PC-3 (cell line): Measurements from ENCODE around the gene NOP9. TPM values are rescaled to one million over a fixed set of nuclear protein-coding genes. Genes with fewer than 3 reads are reported as not detected.

Experiments used
- ATAC-seq: fragments of 200-7000 bp; cut with Tn5 transposase; 2 replicates; pipeline ENCODE4 v1.9.1; 2020; ENCODE audit warnings: mild to moderate bottlenecking, moderate library complexity
- BruUV-seq: library from RNA; stranded (reverse); fragments of 400-500 nt; replicated peaks from 2 replicates; lab custom pipeline; 2021; lab: Mats Ljungman, UMichigan
- CTCF ChIA-PET: fragments of 300-600 bp; sonication (Branson Sonifier 250); formaldehyde crosslinking; loops from one replicate; lab custom pipeline; 2022; ENCODE audit warnings: antibody characterized with exemption; lab: Charles Lee
- POLR2A ChIA-PET: fragments of 300-600 bp; sonication (Branson Sonifier 250); formaldehyde crosslinking; loops from one replicate; lab custom pipeline; 2022; ENCODE audit warnings: antibody characterized with exemption; ENCODE audit not compliant: unreplicated experiment; lab: Charles Lee
- DNase-seq: peaks from one replicate; pipeline ENCODE4 v3.0.0-alpha.2; 2015
- H2AFZ ChIP-seq: fragments of 300-600 bp; sonication (generic); 2 replicates; pipeline ENCODE4 v1.6.0; 2016; ENCODE audit warnings: antibody characterized with exemption, low read length
- H3F3A ChIP-seq: fragments of 300-600 bp; sonication (generic); one replicate; pipeline ENCODE4 v1.6.0; 2017; ENCODE audit warnings: antibody characterized with exemption, low read length, control low read depth, mild to moderate bottlenecking; ENCODE audit not compliant: unreplicated experiment
- H3K27ac ChIP-seq: fragments of 300-600 bp; sonication (generic); 2 replicates; pipeline ENCODE4 v1.5.1; 2016; ENCODE audit warnings: mild to moderate bottlenecking, low read length
- H3K27me3 ChIP-seq: fragments of 300-600 bp; sonication (generic); 2 replicates; pipeline ENCODE4 v1.6.1; 2016; ENCODE audit warnings: low read length, mixed read lengths
- H3K36me3 ChIP-seq: fragments of 300-600 bp; sonication (generic); 2 replicates; pipeline ENCODE4 v1.6.1; 2016; ENCODE audit warnings: low read depth, mixed run types, low read length, mixed read lengths
- H3K4me1 ChIP-seq: fragments of 300-600 bp; sonication (generic); 2 replicates; pipeline ENCODE4 v1.5.1; 2016; ENCODE audit warnings: low read length; ENCODE audit not compliant: insufficient read depth
- H3K4me2 ChIP-seq: fragments of 300-600 bp; sonication (generic); 2 replicates; pipeline ENCODE4 v1.6.0; 2016; ENCODE audit warnings: low read length
- H3K4me3 ChIP-seq: fragments of 300-600 bp; sonication (generic); 2 replicates; pipeline ENCODE4 v1.5.1; 2016; ENCODE audit warnings: mild to moderate bottlenecking, low read length, mixed read lengths
- H3K79me2 ChIP-seq: fragments of 300-600 bp; sonication (generic); 2 replicates; pipeline ENCODE4 v1.6.1; 2017; ENCODE audit warnings: low read length, mixed read lengths
- H3K9ac ChIP-seq: fragments of 300-600 bp; sonication (generic); 2 replicates; pipeline ENCODE4 v1.6.0; 2016; ENCODE audit warnings: mild to moderate bottlenecking, low read length
- H3K9me2 ChIP-seq: fragments of 300-600 bp; sonication (generic); replicated peaks from 2 replicates; pipeline ENCODE4 v1.6.1; 2016; ENCODE audit warnings: mixed run types, low read length, mixed read lengths
- H3K9me3 ChIP-seq: fragments of 300-600 bp; sonication (generic); 2 replicates; pipeline ENCODE4 v1.6.1; 2016; ENCODE audit warnings: low read length, mixed read lengths
- H4K20me1 ChIP-seq: fragments of 300-600 bp; sonication (generic); 2 replicates; pipeline ENCODE4 v1.6.1; 2016; ENCODE audit warnings: low read length, mixed read lengths
- EZH2 ChIP-seq: fragments of 300-600 bp; sonication (generic); IDR thresholded peaks from one replicate; pipeline ENCODE4 v1.6.1; 2017; ENCODE audit warnings: antibody characterized with exemption, mild to moderate bottlenecking, low read length; ENCODE audit not compliant: unreplicated experiment
- EZH2phosphoT487 ChIP-seq: fragments of 300-600 bp; sonication (generic); IDR thresholded peaks from 2 replicates; pipeline ENCODE4 v1.6.1; 2018; ENCODE audit warnings: mild to moderate bottlenecking, antibody characterized with exemption, low read length, borderline replicate concordance
- intact Hi-C: fragments of 100-400 bp; cut with micrococcal nuclease; formaldehyde crosslinking; loops from 2 replicates; pipeline ENCODE4 v1.9.0; 2023
- total RNA-seq: library from RNA; depleted of rRNA; stranded (reverse); fragments of >200 nt; gene quantifications from 2 replicates; pipeline ENCODE4 v1.2.3, GENCODE V29; 2014
- TF ChIP-seq, protein P1 (sequence below): fragments of 300-600 bp; sonication (generic); conservative IDR thresholded peaks from 2 replicates; pipeline ENCODE4 v1.5.1; 2017; ENCODE audit warnings: antibody characterized with exemption, low read depth, mild to moderate bottlenecking, low read length

Gene NOP9
- total RNA-seq, 1 experiment from 2014 or later = 30.4 TPM

DNA sequence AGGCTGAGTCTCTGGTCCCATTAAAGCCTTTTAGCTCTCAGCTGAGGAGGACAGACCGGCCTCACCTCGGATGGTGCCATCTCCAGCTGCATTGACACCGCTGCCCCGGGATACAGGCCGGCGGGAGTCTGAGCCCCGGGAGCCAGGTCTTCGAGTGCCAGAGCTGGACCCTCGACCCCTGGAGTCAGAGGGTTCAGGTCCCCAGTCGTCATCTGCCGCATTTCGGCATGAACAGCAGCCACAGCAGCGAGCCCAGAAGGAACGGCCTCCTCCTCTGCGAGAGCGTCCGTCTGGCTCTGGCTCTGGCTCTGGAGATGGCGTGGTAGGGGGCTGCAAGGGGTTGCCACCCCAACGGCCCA lies 37.7 kb upstream of the NOP9 start:
- Histone ChIP-seq H3K36me3 (no peaks in the 10 kb centered on the region), H3K4me1 (peaks cover 8% of the 10 kb centered on the region; the same call in 1 of the 2 replicates), H3F3A (no peaks in the 10 kb centered on the region), H3K4me3 (no peak overlapping the region), H3K27me3 (no peaks in the 10 kb centered on the region), H3K79me2 (no peaks in the 10 kb centered on the region), H3K27ac (no peak overlapping the region), H4K20me1 (no peaks in the 10 kb centered on the region), H3K9ac (no peak overlapping the region), H2AFZ (no peak overlapping the region), H3K4me2 (no peak overlapping the region), H3K9me2 (no peaks in the 10 kb centered on the region), H3K9me3 (no peaks in the 10 kb centered on the region)
- ATAC-seq = no peak
- CTCF ChIA-PET = no interaction called here
- TF ChIP-seq EZH2phosphoT487 (no peak), EZH2 (no peak)
- TF ChIP-seq, protein P1, sequence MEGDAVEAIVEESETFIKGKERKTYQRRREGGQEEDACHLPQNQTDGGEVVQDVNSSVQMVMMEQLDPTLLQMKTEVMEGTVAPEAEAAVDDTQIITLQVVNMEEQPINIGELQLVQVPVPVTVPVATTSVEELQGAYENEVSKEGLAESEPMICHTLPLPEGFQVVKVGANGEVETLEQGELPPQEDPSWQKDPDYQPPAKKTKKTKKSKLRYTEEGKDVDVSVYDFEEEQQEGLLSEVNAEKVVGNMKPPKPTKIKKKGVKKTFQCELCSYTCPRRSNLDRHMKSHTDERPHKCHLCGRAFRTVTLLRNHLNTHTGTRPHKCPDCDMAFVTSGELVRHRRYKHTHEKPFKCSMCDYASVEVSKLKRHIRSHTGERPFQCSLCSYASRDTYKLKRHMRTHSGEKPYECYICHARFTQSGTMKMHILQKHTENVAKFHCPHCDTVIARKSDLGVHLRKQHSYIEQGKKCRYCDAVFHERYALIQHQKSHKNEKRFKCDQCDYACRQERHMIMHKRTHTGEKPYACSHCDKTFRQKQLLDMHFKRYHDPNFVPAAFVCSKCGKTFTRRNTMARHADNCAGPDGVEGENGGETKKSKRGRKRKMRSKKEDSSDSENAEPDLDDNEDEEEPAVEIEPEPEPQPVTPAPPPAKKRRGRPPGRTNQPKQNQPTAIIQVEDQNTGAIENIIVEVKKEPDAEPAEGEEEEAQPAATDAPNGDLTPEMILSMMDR = no peak
- no TSS peak for BruUV-seq
- no peak for DNase-seq
- POLR2A ChIA-PET = no interaction called here
- intact Hi-C loops = no loop called here

DNA sequence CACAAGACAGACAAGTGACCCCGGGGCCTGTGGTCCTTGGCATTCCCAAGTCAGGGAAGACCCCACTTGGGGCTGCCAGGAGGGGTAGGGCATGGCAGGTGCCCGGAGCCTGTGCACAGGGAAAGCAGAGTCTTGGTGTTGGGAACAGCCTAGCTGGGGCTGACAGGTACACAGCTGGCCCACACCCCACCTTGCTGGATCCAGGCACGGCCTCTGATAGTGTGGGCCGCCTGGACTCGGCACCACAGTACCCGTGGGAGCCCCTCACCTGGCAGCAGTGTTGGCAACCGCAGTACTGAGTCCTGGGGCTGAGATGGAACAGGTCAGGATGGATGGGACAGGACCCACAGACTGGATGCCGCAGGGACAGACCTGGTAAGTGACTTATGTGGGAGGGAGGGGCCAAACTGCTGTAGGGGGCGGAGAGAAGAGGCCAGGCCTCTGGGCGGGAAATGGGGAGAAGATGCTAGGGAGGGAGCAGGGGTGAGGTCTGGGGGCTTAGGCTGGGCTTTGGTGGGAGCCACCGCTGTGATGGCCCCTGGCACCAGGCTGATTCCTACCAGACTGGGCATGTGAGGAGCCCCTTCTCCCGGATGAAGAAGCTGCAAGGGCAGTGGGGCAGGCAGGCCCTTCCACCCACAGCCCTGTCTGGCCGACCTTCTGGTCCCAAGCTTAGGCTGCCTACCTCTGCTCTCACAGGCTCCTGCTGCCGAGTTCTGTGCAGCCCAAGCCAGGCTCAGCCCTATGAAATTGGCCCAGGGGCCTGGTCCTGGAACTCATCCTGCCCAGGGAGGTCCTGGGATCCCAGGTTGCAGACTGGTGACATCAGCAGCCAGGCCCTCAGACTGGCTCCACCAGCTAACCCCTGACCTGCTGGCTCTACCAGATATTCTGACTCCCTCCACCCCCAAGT lies 36.6 kb upstream of the NOP9 start, which contains the start of gene TGM1:
Gene TGM1 (minus strand): TSS at position 357 of the 913 bp plus-strand sequence. CDS start 825 bp downstream, outside the sequence.
- H3K27me3 ChIP-seq = no peaks in the 10 kb centered on the region
- no peak within 1 kb of the TSS for H3K4me3 ChIP-seq
- H3F3A ChIP-seq = no peaks in the 10 kb centered on the region
- no peak within 1 kb of the TSS for H3K9ac ChIP-seq
- ChIA-PET CTCF (no interaction called here), POLR2A (no interaction called here)
- ATAC-seq (no peak), DNase-seq (no peak)
- no peaks in the 10 kb centered on the region for H3K9me3 ChIP-seq
- no peak within 1 kb of the TSS for H2AFZ ChIP-seq
- H3K9me2 ChIP-seq = no peaks in the 10 kb centered on the region
- H3K36me3 ChIP-seq = no peaks in the 10 kb centered on the region
- no peak within 1 kb of the TSS for H3K27ac ChIP-seq
- no peak within 1 kb of the TSS for H3K4me2 ChIP-seq
- intact Hi-C loops = no loop called here
- H3K79me2 ChIP-seq = no peaks in the 10 kb centered on the region
- TF ChIP-seq, protein P1 = no peak
- TF ChIP-seq EZH2phosphoT487 (no peak), EZH2 (no peak)
- peaks cover 8% of the 10 kb centered on the region; the same call in 1 of the 2 replicates for H3K4me1 ChIP-seq
- no peaks in the 10 kb centered on the region for H4K20me1 ChIP-seq
- no TSS peak for BruUV-seq

DNA sequence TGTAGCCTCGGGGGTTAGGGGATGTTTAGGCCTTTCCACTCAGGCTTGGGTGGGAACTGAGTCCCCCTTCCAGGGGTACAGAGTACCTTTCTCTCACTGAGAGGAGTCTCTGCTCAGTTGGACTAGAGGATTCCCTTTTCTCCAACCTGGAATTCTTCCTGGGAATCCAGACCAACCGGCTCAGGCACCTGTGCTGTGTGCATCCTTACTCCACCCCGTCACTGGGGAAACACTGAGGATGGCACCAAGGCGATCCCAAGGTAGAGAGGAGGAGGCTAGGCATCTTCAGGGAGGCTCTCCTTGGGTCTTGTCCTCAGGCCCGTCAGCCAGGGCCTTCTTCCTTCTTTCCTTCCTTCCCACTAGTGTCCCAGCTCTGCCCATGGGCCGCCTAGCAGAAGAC lies 35.8 kb upstream of the NOP9 start:
- no TSS peak for BruUV-seq
- TF ChIP-seq EZH2 = no peak
- TF ChIP-seq, protein P1 = no peak
- TF ChIP-seq EZH2phosphoT487 = no peak
- H3K27me3 ChIP-seq = no peaks in the 10 kb centered on the region
- peaks cover 8% of the 10 kb centered on the region; the same call in 1 of the 2 replicates for H3K4me1 ChIP-seq
- H3F3A ChIP-seq = no peaks in the 10 kb centered on the region
- DNase-seq (no peak), ATAC-seq (0 out of 2 replicates have a peak, but pooled peaks have one; percentile 14)
- H3K9me3 ChIP-seq = no peaks in the 10 kb centered on the region
- no peaks in the 10 kb centered on the region for H3K9me2 ChIP-seq
- H3K27ac ChIP-seq = no peak overlapping the region
- H3K36me3 ChIP-seq = no peaks in the 10 kb centered on the region
- no peaks in the 10 kb centered on the region for H4K20me1 ChIP-seq
- intact Hi-C loops = no loop called here
- no peak overlapping the region for H2AFZ ChIP-seq
- H3K9ac ChIP-seq = no peak overlapping the region
- no peak overlapping the region for H3K4me2 ChIP-seq
- POLR2A ChIA-PET = no interaction called here
- no peak overlapping the region for H3K4me3 ChIP-seq
- H3K79me2 ChIP-seq = no peaks in the 10 kb centered on the region
- CTCF ChIA-PET = no interaction called here
